Retinal pigment epithelial cell (primary cell): ENCODE measurements around the gene CCDC13.

Experiments used
- DNase-seq: peaks from one replicate; pipeline ENCODE4 v3.0.0-alpha.2; 2010; ENCODE audit warnings: low read depth
- H3K4me3 ChIP-seq: 2 replicates; pipeline ENCODE4 v1.5.1; 2011; ENCODE audit warnings: mild to moderate bottlenecking, low read length, control low read depth, moderate library complexity
- TF ChIP-seq, protein P1 (sequence below): conservative IDR thresholded peaks from 2 replicates; pipeline ENCODE4 v1.5.1; 2011; ENCODE audit warnings: low read depth, low read length, control low read depth, inconsistent platforms

Gene CCDC13

DNA sequence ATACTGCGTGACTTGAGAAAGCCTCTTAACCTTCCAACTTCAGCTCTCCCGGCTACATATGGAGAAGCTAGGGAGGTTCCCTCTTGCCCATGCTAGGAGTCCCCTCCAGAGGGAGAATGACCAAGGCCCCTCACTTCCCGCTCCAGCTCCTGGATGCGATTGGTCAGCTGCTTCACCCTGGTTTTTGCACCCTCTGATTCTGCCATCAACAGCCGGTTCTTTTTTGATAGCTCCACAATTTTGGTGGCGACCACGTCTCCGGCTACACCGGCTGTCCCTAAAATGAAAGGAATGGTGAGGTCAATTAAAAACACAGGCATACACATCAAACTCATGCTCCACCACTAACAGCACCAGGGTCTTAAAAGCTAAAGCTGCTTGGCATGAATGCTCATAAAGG lies 20.6 kb downstream of the CCDC13 start:
- no peak overlapping the region for H3K4me3 ChIP-seq
- DNase-seq, result no peak
- TF ChIP-seq, protein P1, sequence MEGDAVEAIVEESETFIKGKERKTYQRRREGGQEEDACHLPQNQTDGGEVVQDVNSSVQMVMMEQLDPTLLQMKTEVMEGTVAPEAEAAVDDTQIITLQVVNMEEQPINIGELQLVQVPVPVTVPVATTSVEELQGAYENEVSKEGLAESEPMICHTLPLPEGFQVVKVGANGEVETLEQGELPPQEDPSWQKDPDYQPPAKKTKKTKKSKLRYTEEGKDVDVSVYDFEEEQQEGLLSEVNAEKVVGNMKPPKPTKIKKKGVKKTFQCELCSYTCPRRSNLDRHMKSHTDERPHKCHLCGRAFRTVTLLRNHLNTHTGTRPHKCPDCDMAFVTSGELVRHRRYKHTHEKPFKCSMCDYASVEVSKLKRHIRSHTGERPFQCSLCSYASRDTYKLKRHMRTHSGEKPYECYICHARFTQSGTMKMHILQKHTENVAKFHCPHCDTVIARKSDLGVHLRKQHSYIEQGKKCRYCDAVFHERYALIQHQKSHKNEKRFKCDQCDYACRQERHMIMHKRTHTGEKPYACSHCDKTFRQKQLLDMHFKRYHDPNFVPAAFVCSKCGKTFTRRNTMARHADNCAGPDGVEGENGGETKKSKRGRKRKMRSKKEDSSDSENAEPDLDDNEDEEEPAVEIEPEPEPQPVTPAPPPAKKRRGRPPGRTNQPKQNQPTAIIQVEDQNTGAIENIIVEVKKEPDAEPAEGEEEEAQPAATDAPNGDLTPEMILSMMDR, result no peak

DNA sequence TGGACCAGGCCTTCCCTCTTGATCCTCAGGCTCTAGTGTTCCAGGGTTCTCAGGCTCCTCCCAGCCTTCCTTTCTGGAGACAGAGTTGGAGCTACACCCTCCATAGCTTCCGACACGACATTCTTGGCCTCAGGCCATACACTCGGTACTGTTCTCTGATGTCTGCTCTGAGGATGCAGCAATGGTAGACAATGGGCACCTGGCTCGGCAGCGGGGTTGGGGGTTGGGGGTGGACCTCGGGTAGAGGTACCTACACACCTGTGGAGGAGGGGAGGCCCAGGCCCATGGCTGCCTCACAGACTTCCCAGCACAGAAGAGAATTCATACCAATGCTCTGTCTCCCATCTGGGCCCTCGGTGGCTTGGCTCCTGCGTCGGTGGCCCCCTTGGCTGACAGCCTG lies 21.4 kb downstream of the CCDC13 start:
- no peak overlapping the region for H3K4me3 ChIP-seq
- DNase-seq, result no peak
- TF ChIP-seq, protein P1, result no peak

DNA sequence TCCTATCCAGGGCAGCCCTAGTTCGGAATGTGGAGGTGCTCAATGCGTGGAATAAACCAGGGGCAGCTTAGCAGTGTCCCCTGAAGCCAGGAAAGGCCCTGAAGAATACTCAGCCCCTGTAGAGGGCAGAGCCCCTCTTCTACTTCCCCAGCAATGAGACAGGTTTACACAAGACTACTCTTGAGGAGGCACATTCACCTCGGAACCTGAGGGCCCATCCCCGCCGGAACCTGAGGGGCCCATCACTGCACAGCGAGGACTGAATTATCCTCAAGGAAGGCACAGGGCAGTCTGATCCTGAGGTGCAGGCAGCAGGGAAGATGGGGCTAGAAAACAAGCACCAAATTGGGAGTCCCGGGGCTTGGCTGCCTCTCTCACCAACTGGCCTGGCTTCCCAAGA lies 22.2 kb downstream of the CCDC13 start:
- no peak for DNase-seq

DNA sequence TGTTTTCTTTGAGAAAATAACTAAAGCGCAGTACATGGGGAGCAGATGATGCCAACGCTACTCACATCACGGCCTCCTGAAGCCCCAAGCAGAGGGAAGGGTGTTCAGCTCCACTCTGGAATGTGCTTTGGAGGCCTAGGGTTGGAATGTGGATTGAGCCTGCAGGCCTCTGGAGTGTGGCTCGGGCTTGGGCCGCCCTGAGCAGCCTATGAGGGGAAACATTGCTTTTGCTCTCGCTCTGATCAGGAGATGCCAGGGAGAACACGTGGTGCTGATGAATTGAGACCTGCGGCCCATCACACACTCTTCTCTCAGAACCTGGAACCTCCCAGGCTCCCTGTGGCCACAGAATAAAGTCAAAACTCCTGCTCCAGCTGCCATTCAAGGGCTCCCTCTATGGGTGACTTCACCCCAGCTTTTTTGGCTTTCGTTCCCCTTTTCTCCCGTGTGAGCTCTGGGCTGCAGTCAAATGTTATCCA lies 23.3 kb downstream of the CCDC13 start:
- no peak overlapping the region for H3K4me3 ChIP-seq
- DNase-seq, result no peak
- TF ChIP-seq, protein P1, result peak; percentile 69

More for the DNA sequence above, 22.2 kb downstream of the CCDC13 start:
- no peak overlapping the region for H3K4me3 ChIP-seq
- TF ChIP-seq, protein P1, result no peak

DNA sequence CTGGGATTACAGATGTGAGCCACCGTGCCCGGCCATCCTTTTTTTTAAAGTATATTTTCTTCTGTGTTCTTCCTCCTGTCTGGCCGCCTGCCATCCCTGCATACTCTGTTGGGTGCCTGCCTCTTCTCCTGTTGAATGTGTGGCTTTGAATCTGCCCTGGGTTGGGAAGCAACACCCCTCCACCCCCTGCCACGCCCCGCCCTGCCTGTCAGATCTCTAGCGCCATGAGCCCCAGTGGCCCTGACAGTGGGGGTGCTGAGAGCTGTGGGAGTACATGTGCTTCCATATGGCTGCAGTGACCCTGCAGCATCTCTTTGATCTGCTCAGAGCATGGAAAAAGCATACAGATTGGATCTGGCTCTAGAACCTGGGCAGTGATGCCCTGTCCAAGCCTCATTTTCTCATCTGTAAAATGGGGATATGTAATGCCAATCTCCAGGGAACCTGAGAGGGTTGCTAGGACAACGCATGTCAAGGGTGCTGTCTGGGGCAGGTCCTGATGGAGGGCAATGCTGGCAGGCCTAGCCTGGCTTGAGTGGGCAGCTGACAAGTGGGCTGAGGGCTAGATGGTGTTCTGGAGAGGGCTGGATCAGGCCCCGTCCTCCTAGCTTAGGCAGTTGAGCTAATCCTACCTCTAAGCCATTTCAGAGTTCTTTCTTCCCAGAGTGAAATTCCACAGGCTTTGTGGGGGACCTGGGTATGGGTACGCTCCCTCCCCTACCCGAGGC lies 23.9 kb downstream of the CCDC13 start:
- DNase-seq, result no peak

DNA sequence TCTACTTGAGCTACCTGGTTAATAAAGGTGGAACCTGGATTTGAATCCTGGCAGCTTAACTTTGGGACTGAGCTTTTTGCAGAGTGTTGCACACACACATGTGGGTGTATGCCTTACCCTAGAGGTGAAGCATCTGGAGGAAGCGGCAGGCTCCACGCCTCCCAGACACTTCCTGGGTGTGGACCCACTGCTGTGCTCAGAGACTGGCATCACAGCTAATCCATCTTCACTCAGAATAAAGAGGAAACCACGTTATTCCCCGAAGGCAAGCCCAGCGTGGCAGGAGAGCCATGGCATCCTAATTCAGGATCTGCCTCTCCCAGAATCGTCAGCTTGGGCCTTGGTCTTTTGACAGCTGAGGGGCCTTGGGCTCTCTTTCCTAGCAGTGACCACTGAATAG lies 25.5 kb downstream of the CCDC13 start:
- DNase-seq, result no peak
- TF ChIP-seq, protein P1, result no peak
- no peak overlapping the region for H3K4me3 ChIP-seq

More for the DNA sequence above, 23.9 kb downstream of the CCDC13 start:
- H3K4me3 ChIP-seq, result no peak overlapping the region
- TF ChIP-seq, protein P1, result no peak
